Brain microvascular endothelial cell (primary cell): ENCODE results near the gene OBI1.

Source experiments
- DNase-seq: peaks from one replicate; pipeline ENCODE4 v3.0.0-alpha.2; 2020
- H3K27ac ChIP-seq: fragments of 250-450 bp; sonication (Bioruptor Pico); 2 replicates; pipeline ENCODE4 v1.5.1; 2020; ENCODE audit warnings: mild to moderate bottlenecking, moderate library complexity
- H3K27me3 ChIP-seq: fragments of 250-450 bp; sonication (Bioruptor Pico); replicated peaks from 2 replicates; pipeline ENCODE4 v1.5.1; 2020; ENCODE audit warnings: mild to moderate bottlenecking
- H3K36me3 ChIP-seq: fragments of 250-450 bp; sonication (Bioruptor Pico); replicated peaks from 2 replicates; pipeline ENCODE4 v1.5.1; 2020; ENCODE audit warnings: mild to moderate bottlenecking
- H3K4me3 ChIP-seq: 2 replicates; pipeline ENCODE4 v1.5.1; 2011; ENCODE audit warnings: low read depth, mild to moderate bottlenecking, control low read depth, low read length, moderate library complexity
- in situ Hi-C: cut with HindIII; loops from 2 replicates; pipeline ENCODE4 v1.10.0; 2017; ENCODE audit warnings: low sequenced_read_pairs, low pct_ligation_motif_present
- TF ChIP-seq, protein P1 (sequence below): IDR thresholded peaks from 2 replicates; pipeline ENCODE4 v1.5.1; 2011; ENCODE audit warnings: low read depth, mild to moderate bottlenecking, moderate library complexity, low read length, control low read depth, inconsistent platforms; ENCODE audit errors: missing control alignments

Gene OBI1

DNA sequence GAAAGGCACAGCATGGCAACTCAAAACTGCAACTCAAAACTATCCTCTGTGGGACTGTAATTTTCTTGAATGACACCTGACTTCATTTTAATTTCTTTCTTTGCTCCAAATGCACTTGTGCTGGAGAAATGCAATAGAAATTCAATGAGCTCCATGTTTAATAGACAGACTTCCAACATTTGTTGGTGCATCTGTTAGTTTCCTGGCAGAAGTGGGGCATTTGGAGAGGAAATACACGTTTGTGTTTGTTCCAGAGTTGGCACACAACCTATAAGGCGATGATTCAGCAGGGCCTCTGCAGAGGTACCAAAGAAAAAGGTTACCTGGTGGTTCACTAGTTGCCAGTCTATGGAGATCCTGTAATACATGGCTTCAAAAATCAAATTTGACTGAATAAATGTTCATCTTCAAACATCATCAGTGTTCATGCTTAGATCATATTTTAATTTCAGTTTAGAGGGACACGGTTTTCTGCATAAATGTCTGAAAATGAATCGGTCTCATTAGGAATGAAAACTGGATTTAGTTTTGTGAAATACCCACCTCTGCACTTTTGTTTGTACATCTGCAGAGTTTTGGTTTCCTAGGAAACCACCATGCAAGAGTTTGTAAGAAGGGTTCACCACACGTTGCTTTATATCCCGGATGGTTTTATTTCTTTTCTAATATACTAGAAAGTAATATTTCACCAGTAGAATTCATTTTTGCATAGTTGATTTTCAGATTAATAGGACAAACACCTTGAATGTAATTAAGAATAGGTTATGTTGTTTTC lies 21.8 kb upstream of the OBI1 start:
- DNase-seq = no peak

DNA sequence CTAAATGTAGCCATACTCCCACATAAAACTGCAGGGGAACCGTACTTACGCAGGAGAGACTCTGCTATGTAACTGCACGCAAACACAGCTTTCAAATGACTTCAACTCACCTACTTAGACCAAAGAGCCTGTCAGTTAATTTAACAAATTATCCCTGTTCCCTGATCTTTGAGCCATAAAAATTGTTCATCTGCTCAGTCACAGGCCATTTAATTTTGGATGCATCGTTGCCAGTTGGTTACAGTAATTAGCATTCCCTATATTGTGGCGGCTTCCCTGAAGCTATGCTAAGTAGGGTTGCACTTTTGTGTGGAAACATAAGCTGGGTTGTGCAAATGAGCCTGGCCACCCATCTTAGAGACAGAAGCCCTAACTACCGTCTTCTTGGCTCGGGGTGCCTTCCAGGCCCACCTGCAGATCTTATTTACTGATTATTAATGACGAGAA lies 21.2 kb upstream of the OBI1 start:
- Histone ChIP-seq H3K36me3 (no peaks in the 10 kb centered on the region), H3K27me3 (no peaks in the 10 kb centered on the region), H3K27ac (no peak overlapping the region), H3K4me3 (no peak overlapping the region)
- TF ChIP-seq, protein P1, sequence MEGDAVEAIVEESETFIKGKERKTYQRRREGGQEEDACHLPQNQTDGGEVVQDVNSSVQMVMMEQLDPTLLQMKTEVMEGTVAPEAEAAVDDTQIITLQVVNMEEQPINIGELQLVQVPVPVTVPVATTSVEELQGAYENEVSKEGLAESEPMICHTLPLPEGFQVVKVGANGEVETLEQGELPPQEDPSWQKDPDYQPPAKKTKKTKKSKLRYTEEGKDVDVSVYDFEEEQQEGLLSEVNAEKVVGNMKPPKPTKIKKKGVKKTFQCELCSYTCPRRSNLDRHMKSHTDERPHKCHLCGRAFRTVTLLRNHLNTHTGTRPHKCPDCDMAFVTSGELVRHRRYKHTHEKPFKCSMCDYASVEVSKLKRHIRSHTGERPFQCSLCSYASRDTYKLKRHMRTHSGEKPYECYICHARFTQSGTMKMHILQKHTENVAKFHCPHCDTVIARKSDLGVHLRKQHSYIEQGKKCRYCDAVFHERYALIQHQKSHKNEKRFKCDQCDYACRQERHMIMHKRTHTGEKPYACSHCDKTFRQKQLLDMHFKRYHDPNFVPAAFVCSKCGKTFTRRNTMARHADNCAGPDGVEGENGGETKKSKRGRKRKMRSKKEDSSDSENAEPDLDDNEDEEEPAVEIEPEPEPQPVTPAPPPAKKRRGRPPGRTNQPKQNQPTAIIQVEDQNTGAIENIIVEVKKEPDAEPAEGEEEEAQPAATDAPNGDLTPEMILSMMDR = no peak
- in situ Hi-C loops = no loop called here
- DNase-seq = no peak

More for the DNA sequence above, 21.8 kb upstream of the OBI1 start:
- in situ Hi-C loops = no loop called here
- H3K27me3 ChIP-seq = no peaks in the 10 kb centered on the region
- H3K4me3 ChIP-seq = no peak overlapping the region
- no peaks in the 10 kb centered on the region for H3K36me3 ChIP-seq
- TF ChIP-seq, protein P1 = no peak
- no peak overlapping the region for H3K27ac ChIP-seq

DNA sequence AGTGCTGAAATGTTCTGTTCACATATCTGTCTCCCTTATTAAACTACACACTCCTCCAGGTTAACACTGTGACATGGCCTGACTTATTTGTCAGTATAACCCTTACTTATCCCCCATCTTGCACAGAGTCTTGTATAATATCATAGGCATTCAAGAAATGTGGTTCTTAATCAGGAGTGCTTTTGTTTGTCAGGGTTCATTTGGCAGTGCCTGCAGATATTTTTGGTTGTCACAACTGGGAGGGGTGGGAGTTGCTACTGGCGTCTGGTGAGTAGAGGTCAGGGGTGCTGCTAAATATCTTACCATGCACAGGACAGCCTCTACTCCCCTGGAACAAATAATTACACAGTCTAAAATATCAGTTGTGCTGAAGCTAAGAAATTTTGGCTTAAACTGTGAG lies 20.4 kb upstream of the OBI1 start:
- DNase-seq = no peak
- Histone ChIP-seq H3K27ac (no peak overlapping the region), H3K27me3 (no peaks in the 10 kb centered on the region), H3K4me3 (no peak overlapping the region), H3K36me3 (no peaks in the 10 kb centered on the region)
- TF ChIP-seq, protein P1 = no peak
- in situ Hi-C loops = no loop called here

DNA sequence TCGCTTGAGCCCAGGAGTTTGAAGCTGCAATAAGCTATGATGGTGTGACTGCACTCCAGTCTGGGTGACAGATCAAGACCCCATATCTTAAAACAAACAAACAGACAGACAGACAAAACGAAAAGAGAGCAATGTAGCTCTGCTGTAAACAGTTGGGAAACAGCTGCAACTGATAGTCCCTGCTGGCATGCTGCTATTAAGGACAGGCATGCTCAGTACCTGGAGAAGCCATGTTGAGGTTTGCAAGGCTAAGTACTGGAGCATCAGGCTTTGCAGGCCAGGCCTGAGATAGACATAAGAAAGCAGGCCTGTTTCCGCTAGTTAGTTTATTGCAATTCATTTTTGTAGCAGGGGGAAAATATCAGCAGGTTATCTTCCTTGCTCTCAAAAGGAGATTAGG lies 16.2 kb upstream of the OBI1 start:
- TF ChIP-seq, protein P1 = no peak
- Histone ChIP-seq H3K27me3 (no peaks in the 10 kb centered on the region), H3K27ac (no peak overlapping the region), H3K36me3 (no peaks in the 10 kb centered on the region), H3K4me3 (no peak overlapping the region)
- in situ Hi-C loops = no loop called here
- no peak for DNase-seq

DNA sequence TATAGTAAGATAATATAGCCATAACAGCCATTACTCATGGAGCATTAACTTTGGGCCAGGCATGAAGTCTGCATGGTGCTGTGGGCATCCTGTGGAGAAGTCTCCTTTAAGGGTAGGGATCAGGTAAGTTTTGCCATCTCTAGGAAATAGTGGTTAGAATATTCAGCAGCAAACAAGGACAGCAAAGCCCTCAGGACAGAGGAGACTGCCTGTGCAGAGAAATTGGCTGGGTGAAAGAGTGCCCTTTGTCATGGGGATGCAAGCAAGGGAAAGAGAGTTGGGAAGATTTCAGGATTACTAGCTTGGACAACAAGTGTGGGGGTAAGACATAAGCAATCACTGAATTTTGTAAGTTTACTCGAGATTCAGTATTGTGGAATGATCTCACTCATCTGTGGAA lies 15.7 kb upstream of the OBI1 start:
- TF ChIP-seq, protein P1 = no peak
- no peak overlapping the region for H3K27ac ChIP-seq
- H3K4me3 ChIP-seq = no peak overlapping the region
- H3K36me3 ChIP-seq = no peaks in the 10 kb centered on the region
- no peaks in the 10 kb centered on the region for H3K27me3 ChIP-seq
- no peak for DNase-seq
- in situ Hi-C loops = no loop called here

DNA sequence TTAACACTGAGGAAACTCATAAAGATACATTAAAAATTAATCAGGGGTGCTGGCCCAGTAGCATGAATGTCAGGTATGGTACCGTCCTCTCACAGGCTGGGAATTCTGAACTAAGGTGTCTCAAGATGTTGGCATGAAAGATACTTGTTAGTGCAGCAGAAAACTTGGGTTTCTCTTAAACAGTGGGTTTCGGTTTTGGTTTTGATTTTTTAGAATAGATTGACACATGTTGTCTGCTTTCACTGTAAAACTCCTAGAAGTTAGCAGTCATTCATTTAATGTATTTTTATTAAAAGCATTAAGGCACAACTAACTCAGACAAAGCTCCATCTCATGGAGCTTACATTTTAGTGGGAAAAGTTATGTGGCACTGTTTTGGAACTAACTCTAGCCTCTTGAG lies 3.5 kb upstream of the OBI1 start:
- in situ Hi-C loops = no loop called here
- TF ChIP-seq, protein P1 = no peak
- no peak overlapping the region for H3K4me3 ChIP-seq
- no peak for DNase-seq
- H3K27me3 ChIP-seq = no peaks in the 10 kb centered on the region
- no peaks in the 10 kb centered on the region for H3K36me3 ChIP-seq
- no peak overlapping the region for H3K27ac ChIP-seq
